Neural progenitor cell (in vitro differentiated cells): ENCODE measurements around the gene IL37. TPM values are rescaled to one million over a fixed set of nuclear protein-coding genes. Genes with fewer than 3 reads are reported as not detected.

Experiments
- DNase-seq: peaks from one replicate; pipeline ENCODE4 v3.0.0-alpha.2; 2016; ENCODE audit warnings: low spot score
- H2AFZ ChIP-seq: fragments of 200-600 bp; sonication (generic); replicated peaks from 2 replicates; pipeline ENCODE4 v1.6.1; 2016; ENCODE audit warnings: antibody characterized with exemption
- H3F3A ChIP-seq: fragments of 200-600 bp; sonication (generic); 2 replicates; pipeline ENCODE4 v1.6.1; 2016; ENCODE audit warnings: antibody characterized with exemption, low read depth
- H3K27ac ChIP-seq: fragments of 200-600 bp; sonication (generic); 2 replicates; pipeline ENCODE4 v1.5.1; 2016; ENCODE audit warnings: mild to moderate bottlenecking
- H3K27me3 ChIP-seq: fragments of 200-600 bp; sonication (generic); 2 replicates; pipeline ENCODE4 v1.6.1; 2016; ENCODE audit warnings: mild to moderate bottlenecking, moderate library complexity
- H3K36me3 ChIP-seq: fragments of 200-600 bp; sonication (generic); 2 replicates; pipeline ENCODE4 v1.5.1; 2016
- H3K4me1 ChIP-seq: fragments of 200-600 bp; sonication (generic); 2 replicates; pipeline ENCODE4 v1.6.1; 2016; ENCODE audit warnings: mixed run types
- H3K4me2 ChIP-seq: fragments of 200-600 bp; sonication (generic); 2 replicates; pipeline ENCODE4 v1.6.1; 2016
- H3K4me3 ChIP-seq: fragments of 200-600 bp; sonication (generic); 2 replicates; pipeline ENCODE4 v1.5.1; 2016
- H3K79me2 ChIP-seq: fragments of 200-600 bp; sonication (generic); 2 replicates; pipeline ENCODE4 v1.6.1; 2016; ENCODE audit warnings: low read depth
- H3K9ac ChIP-seq: fragments of 200-600 bp; sonication (generic); 2 replicates; pipeline ENCODE4 v1.6.1; 2016
- H3K9me3 ChIP-seq: fragments of 200-600 bp; sonication (generic); 2 replicates; pipeline ENCODE4 v1.5.1; 2016; ENCODE audit warnings: low read depth
- H4K20me1 ChIP-seq: fragments of 200-600 bp; sonication (generic); 2 replicates; pipeline ENCODE4 v1.6.1; 2016; ENCODE audit warnings: low read depth
- H3K27ac Mint-ChIP-seq: 3 replicates; pipeline ENCODE4 v1.8.0; 2021; ENCODE audit warnings: mixed read lengths
- H3K27me3 Mint-ChIP-seq: 2 replicates; pipeline ENCODE4 v1.8.0; 2022; ENCODE audit warnings: low read depth, mild to moderate bottlenecking, inconsistent platforms, moderate library complexity, mixed read lengths; ENCODE audit not compliant: insufficient read depth
- H3K36me3 Mint-ChIP-seq: 3 replicates; pipeline ENCODE4 v1.8.0; 2021; ENCODE audit warnings: mixed read lengths
- H3K4me1 Mint-ChIP-seq: 3 replicates; pipeline ENCODE4 v1.8.0; 2021; ENCODE audit warnings: mixed read lengths
- H3K4me3 Mint-ChIP-seq: 3 replicates; pipeline ENCODE4 v1.8.0; 2021; ENCODE audit warnings: mild to moderate bottlenecking, moderate library complexity, mixed read lengths
- H3K9me3 Mint-ChIP-seq: 3 replicates; pipeline ENCODE4 v1.8.0; 2020; ENCODE audit warnings: mixed read lengths
- EZH2 ChIP-seq: fragments of 200-600 bp; sonication (generic); IDR thresholded peaks from 2 replicates; pipeline ENCODE4 v1.6.1; 2017; ENCODE audit warnings: antibody characterized with exemption, mild to moderate bottlenecking, moderate library complexity
- EZH2phosphoT487 ChIP-seq: fragments of 200-600 bp; sonication (generic); IDR thresholded peaks from 2 replicates; pipeline ENCODE4 v1.6.1; 2017; ENCODE audit warnings: antibody characterized with exemption
- total RNA-seq: library from RNA; depleted of rRNA; stranded (reverse); fragments of >200 nt; gene quantifications from 2 replicates; pipeline ENCODE4 v1.2.3, GENCODE V29; 2015; ENCODE audit warnings: low replicate concordance
- TF ChIP-seq, protein P1 (sequence below): fragments of 200-600 bp; sonication (generic); IDR thresholded peaks from 2 replicates; pipeline ENCODE4 v1.5.1; 2017; ENCODE audit warnings: antibody characterized with exemption, mild to moderate bottlenecking

The IL37 gene
- total RNA-seq, 1 donor from 2014 or later: not detected

DNA sequence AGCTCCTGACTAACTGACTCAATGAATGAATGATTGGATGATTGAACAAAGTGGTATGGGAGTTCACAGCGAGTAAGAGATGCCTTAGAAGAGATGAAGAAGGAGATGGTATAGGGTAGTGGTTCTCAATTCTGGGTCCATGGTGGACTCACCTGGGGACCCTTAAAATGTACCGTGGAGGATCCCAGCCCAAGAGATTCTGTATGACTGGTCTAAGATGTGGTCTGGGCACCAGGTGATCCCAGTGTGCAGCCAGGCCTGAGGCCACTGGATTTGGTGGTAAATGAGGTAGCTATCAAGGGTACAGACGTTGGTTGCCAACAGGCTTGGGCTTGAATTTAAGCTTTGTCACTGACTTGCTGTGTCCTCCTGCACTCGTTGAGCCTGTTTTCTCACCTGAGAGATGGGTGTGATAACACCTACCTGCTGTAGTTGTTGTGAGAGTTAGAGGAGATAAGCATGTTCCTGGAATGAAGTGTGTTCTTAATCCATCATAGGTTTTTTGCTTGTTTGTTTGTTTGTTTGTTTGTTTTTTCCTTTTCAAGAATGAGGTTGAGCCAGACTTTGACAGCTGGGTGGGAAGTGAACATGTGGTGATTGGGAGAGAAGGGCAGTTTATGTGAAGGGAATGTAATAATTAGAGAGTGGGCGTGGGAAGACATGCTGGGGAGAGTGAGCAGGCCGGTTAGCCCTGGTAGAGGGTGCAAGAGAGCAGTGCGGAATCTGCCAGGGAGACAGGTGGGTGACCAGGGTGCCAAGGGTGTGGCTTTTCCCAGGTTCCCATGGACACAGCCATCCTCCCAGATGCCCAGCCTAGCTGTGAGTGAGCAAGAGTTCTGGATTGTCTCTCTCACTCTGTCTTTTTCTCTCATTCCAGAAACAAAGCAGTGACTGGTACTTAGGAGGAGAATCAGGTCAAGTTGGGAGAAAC lies 43.0 kb upstream of the IL37 start:
- H3K4me1 ChIP-seq: no peaks in the 10 kb centered on the region
- no peaks in the 10 kb centered on the region for H3K79me2 ChIP-seq
- Mint-ChIP-seq H3K27me3 (peaks cover 5% of the 10 kb centered on the region), H3K4me1 (no peaks in the 10 kb centered on the region), H3K4me3 (no peak overlapping the region), H3K36me3 (no peaks in the 10 kb centered on the region), H3K9me3 (peaks cover 23% of the 10 kb centered on the region), H3K27ac (no peak overlapping the region)
- H3K36me3 ChIP-seq: no peaks in the 10 kb centered on the region
- DNase-seq: no peak
- H3K4me2 ChIP-seq: no peak overlapping the region
- no peak overlapping the region for H3K4me3 ChIP-seq
- no peaks in the 10 kb centered on the region for H3K9me3 ChIP-seq
- no peaks in the 10 kb centered on the region for H4K20me1 ChIP-seq
- no peak overlapping the region for H3K27ac ChIP-seq
- TF ChIP-seq EZH2: no peak
- TF ChIP-seq EZH2phosphoT487: no peak
- TF ChIP-seq, protein P1, sequence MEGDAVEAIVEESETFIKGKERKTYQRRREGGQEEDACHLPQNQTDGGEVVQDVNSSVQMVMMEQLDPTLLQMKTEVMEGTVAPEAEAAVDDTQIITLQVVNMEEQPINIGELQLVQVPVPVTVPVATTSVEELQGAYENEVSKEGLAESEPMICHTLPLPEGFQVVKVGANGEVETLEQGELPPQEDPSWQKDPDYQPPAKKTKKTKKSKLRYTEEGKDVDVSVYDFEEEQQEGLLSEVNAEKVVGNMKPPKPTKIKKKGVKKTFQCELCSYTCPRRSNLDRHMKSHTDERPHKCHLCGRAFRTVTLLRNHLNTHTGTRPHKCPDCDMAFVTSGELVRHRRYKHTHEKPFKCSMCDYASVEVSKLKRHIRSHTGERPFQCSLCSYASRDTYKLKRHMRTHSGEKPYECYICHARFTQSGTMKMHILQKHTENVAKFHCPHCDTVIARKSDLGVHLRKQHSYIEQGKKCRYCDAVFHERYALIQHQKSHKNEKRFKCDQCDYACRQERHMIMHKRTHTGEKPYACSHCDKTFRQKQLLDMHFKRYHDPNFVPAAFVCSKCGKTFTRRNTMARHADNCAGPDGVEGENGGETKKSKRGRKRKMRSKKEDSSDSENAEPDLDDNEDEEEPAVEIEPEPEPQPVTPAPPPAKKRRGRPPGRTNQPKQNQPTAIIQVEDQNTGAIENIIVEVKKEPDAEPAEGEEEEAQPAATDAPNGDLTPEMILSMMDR: no peak
- H3K9ac ChIP-seq: no peak overlapping the region
- H2AFZ ChIP-seq: no peak overlapping the region
- no peaks in the 10 kb centered on the region for H3K27me3 ChIP-seq
- no peaks in the 10 kb centered on the region for H3F3A ChIP-seq

DNA sequence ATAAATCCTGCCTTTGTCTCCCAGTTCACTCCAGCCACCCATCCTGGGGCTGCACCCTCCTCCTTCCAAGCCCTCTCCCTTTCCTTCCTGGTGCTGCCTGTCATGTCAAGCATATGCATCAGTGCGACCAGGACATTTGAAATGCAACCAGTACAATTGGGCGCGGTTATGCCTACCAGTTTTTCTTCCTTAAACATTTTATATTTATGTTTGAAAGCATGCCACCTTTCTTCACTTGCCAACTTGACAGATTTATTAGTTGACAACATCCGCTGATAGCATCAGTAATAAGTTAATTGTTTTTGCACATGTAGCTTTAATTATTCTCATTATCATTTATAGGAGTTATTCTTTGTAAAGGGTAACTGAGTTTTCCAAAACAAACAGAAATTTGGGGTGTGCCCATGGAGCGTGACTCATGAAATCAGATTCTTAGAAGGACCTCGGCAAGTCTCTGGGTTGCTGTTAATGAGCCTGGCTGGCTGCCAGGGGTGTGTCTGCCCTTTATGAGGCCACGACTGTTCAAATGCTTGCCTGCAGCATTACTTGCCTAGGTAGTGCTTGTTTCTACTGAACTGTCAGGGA lies 41.6 kb upstream of the IL37 start:
- H3K4me1 Mint-ChIP-seq: no peaks in the 10 kb centered on the region
- no peak overlapping the region for H3K27ac ChIP-seq
- H3F3A ChIP-seq: no peaks in the 10 kb centered on the region
- peaks cover 17% of the 10 kb centered on the region for H3K9me3 Mint-ChIP-seq
- no peak overlapping the region for H3K4me3 ChIP-seq
- H3K36me3 Mint-ChIP-seq: no peaks in the 10 kb centered on the region
- no peaks in the 10 kb centered on the region for H3K79me2 ChIP-seq
- TF ChIP-seq EZH2 (no peak), EZH2phosphoT487 (no peak)
- TF ChIP-seq, protein P1: no peak
- H3K36me3 ChIP-seq: no peaks in the 10 kb centered on the region
- H3K9me3 ChIP-seq: no peaks in the 10 kb centered on the region
- DNase-seq: no peak
- no peaks in the 10 kb centered on the region for H3K27me3 ChIP-seq
- no peaks in the 10 kb centered on the region for H4K20me1 ChIP-seq
- H3K4me2 ChIP-seq: no peak overlapping the region
- no peak overlapping the region for H3K9ac ChIP-seq
- H3K27me3 Mint-ChIP-seq: peaks cover 5% of the 10 kb centered on the region
- no peaks in the 10 kb centered on the region for H3K4me1 ChIP-seq
- H3K27ac Mint-ChIP-seq: no peak overlapping the region
- no peak overlapping the region for H3K4me3 Mint-ChIP-seq
- H2AFZ ChIP-seq: no peak overlapping the region

DNA sequence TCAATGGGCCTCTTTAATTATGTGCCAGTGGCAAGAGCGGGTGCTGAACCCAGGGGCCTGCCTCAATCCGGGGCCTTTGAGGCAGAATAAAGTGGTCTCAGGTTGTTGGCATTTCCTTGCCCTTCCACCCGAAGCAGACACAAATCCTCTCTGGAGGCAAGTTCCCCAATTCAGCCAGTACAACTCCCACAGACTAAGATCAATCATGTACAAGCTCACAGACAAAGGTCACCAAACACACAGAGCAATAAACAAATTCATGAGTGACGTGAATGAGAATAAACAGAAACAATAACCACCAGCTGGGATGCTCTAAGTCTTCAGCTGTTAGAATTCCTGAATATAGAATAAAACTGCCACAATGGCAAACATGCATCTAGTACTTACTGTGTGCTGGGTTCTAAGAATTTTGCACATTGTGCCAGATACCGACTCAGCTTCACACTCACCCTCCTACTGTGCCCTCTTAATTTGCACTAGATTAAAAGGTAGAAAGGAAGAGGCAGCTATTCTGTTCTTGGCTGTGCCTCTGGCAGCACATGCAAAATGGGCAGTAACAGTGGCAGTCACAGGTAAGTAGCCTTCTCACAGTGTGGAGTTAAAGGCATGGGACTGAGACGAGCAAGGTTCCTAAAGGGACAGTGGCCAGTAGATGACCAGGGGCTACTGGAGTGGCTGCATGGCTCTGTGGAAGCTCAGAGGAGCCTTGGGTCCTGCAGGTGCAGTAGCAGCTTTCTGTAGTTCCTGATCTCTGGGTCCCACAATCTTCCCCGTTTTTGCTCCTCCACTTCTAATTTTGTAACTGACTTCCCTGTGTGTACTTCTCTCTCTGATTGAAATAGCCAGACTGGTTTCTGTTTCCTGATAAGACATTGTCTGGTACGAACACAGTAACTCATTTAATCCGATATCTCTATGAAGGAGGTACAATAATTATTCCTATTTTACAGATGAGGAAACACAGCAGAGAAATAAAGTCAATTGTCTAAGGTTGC lies 39.8 kb upstream of the IL37 start:
- no peak overlapping the region for H3K27ac ChIP-seq
- H3K79me2 ChIP-seq: no peaks in the 10 kb centered on the region
- H3K36me3 ChIP-seq: no peaks in the 10 kb centered on the region
- no peak overlapping the region for H3K9ac ChIP-seq
- no peak overlapping the region for H2AFZ ChIP-seq
- Mint-ChIP-seq H3K36me3 (no peaks in the 10 kb centered on the region), H3K27me3 (peaks cover 5% of the 10 kb centered on the region), H3K27ac (no peak overlapping the region), H3K9me3 (peaks cover 7% of the 10 kb centered on the region), H3K4me3 (no peak overlapping the region), H3K4me1 (no peaks in the 10 kb centered on the region)
- DNase-seq: no peak
- H3K4me3 ChIP-seq: no peak overlapping the region
- H3F3A ChIP-seq: no peaks in the 10 kb centered on the region
- no peak overlapping the region for H3K4me2 ChIP-seq
- TF ChIP-seq EZH2phosphoT487 (no peak), EZH2 (no peak)
- no peaks in the 10 kb centered on the region for H4K20me1 ChIP-seq
- no peaks in the 10 kb centered on the region for H3K4me1 ChIP-seq
- H3K9me3 ChIP-seq: no peaks in the 10 kb centered on the region
- H3K27me3 ChIP-seq: no peaks in the 10 kb centered on the region
